Stimulated activated CD8-positive, alpha-beta memory T cell treated with anti-CD3 and anti-CD28 coated beads, Interleukin-7, amount 100 ng/mL, for 48 hours (primary cell): ENCODE data around the gene MRPL17.
"Not testable (repeated sequence)": the region's sequence is repeated elsewhere in the genome, so short reads cannot be mapped to it uniquely, and the experiment has no call there.

Source experiments
- DNase-seq, 2 donors: peaks; one replicate each; pipeline ENCODE4 v3.0.0-alpha.2; 2020; ENCODE audit warnings: low read depth in 1 of 2; ENCODE audit errors: extremely low read depth in 1 of 2

Gene MRPL17

GRCh38 chr11:6684068-6684467, 928 bp upstream of the MRPL17 start:
- DNase-seq: not testable (repeated sequence)

DNA sequence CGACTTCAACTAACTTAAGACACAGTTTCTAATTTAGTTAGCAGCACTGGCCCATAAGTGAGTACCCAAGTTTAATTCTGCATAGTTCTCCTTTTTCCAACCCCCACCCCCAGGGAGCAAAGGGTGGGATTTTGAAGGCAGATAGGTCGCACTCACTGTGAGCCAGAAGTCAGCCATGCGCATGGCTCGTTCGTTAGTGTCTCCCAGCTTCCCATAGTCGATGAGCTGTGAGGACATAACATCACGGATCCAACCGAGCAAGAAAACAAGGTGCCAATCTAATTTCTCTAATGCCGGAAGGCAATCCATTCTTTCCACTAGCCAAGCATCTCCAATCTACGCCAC, 577 bp downstream of the MRPL17 start:
- no peak for DNase-seq

- DNase-seq: no peak
Measured at GRCh38 chr11:6681949-6682348, 1.2 kb downstream of the MRPL17 start.

- DNase-seq: no peak
Measured at GRCh38 chr11:6681505-6681904, 1.6 kb downstream of the MRPL17 start.

DNA sequence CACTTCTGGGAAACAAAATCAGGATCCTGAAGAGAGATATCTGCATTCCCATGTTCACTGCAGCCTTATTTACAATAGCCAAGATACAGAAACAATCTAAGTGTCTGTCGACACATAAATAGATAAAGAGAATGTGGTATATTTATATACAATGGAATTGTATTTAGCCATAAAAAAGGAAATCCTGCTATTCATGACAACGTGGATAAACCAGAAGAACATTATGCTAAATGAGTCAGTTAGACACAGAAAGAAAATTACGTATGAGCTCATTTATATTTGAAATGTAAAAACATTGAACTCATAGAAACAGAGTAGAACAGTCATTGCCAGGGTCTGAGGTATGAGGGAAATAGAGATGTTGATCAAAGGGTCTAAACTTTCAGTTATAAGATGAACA, 6.1 kb downstream of the MRPL17 start:
- DNase-seq: no peak

DNA sequence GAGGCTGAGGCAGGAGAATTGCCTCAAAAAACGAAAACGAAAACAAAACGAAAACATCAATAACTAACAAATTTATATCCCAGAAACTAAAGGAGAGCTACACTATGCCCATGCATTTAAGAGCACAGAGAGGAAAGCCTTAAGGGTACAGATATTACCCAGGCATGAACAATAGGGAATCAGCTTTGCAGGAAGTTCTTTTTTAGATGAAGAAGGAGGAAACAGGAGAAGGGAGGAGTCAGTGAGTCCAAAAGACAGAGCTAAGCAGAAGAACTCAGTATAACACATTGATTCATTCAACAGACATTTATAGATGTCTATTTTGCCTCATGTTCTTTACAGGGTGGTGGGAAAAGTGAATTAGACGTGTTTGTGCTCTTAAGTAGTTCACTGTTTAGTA, 8.3 kb downstream of the MRPL17 start:
- no peak for DNase-seq

- DNase-seq: no peak
Measured at GRCh38 chr11:6674219-6674597, 8.9 kb downstream of the MRPL17 start.

- no peak for DNase-seq
Measured at GRCh38 chr11:6673523-6674218, 9.5 kb downstream of the MRPL17 start.

DNA sequence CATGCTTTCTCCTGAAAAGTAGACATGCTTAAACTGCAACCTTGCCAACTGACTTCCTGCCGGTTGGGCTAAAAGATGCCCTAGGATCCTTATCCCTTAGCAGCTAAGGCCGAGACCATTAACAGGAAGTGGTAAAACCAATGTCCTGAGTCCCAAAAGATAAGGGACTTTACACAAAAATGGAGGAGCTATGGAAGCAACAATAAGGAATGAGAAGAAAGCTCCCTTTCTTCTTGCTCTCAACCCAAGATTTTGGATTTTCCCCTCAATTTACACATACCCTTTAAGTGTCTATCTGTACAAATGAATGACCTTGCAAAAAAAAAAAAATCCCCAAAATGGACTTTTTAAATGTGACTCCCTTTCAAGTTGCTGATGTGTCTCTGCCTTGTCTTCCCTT, 11.1 kb downstream of the MRPL17 start:
- DNase-seq: no peak

- no peak for DNase-seq
Measured at GRCh38 chr11:6670202-6670830, 12.8 kb downstream of the MRPL17 start.

GRCh38 chr11:6667733-6668374, 15.3 kb downstream of the MRPL17 start:
- no peak for DNase-seq

- DNase-seq: no peak
Measured at GRCh38 chr11:6666302-6667183, 16.6 kb downstream of the MRPL17 start.

DNA sequence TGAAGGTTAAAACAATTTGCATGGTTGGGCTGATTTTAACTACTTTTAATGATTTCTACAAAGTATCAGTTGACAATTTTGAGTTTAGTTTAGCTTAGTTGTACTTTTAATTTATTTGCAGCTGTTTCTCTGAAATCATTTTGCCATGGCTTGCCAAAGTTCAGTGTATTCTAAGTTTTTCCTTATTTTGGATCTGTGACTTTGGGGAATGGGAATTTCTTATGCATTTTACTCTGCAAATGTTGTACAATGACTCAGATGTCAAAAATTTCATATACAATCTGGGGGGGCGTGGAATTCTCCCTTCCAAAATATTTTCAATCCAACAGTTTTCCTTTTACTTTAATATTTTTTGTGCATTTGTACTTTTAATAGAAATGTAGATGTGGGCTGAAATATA, 18.6 kb downstream of the MRPL17 start:
- DNase-seq: no peak

DNA sequence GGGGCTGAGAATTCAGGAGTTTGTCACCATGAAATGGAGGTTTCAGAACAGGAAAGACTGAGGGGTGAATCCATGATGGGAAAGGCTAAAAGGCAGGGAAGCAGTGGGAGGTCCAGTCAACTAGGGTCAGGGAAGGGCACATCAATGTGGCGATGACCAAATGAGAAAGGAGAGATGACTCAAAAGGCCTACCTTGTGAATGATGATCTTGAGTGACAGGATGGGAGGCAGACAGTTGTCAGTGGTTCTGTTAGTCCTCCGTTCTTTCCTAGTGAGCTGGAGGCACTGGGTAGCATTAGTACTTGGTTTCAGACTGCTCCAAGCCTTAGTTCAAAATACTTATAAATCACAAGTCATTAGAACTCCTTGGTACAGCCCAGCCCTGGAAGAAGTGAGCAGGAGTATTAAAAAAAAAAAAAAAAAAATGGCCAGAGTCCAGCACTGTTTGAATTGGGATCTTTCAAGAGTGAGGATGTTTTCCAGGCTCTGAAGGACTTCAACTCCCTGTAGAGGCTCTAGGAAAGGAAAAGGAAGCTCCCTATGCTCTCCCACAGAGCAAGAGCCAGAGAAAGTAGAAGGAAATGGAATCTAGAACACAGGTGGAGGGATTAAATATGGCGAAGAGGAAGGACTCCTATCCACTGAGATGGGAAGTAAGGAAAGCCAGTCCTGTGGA, 19.2 kb downstream of the MRPL17 start:
- DNase-seq: no peak

DNA sequence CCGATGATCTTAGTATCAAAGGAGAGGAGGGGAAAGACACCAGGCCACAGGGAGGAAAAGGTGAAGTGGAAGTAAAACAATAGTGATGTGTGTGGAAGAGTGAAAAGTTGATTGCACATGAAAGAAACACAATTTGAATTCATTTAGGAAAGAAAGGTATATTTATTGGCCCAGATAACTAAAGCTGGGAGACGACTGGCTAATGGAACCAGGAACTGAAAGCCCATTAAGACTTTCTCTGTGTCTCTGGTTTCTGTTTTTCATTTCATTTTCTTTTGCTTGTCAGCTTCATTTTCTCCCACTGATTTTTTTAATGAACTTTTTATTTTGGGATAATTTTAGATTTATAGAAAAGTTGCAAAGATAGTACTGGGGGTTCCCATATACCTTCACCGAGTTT, 22.4 kb downstream of the MRPL17 start:
- no peak for DNase-seq

- no peak for DNase-seq
Measured at GRCh38 chr11:6658647-6659046, 24.5 kb downstream of the MRPL17 start.

- no peak for DNase-seq
Measured at GRCh38 chr11:6657346-6657745, 25.8 kb downstream of the MRPL17 start.

DNA sequence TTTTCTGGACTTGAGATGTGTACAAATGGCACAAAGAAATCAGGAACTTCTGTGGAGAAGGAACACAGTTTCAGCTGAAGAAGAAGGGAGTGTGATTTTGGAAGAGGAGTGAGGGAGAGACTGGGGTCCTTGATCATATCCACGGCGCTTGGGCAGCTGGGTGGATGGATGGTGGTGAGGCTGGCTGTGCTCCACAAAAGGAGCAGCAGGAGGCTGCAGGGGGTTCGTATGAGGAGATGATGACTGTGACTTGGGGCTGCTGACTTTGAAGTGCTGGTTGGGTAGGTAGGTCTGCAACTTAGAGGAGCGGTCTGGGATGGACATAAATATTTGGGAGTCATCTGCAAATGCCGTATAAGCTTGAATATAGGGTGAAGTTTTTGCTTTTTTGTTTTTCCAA, 26.2 kb downstream of the MRPL17 start:
- DNase-seq: no peak

GRCh38 chr11:6656584-6656915, 26.6 kb downstream of the MRPL17 start:
- no peak for DNase-seq

DNA sequence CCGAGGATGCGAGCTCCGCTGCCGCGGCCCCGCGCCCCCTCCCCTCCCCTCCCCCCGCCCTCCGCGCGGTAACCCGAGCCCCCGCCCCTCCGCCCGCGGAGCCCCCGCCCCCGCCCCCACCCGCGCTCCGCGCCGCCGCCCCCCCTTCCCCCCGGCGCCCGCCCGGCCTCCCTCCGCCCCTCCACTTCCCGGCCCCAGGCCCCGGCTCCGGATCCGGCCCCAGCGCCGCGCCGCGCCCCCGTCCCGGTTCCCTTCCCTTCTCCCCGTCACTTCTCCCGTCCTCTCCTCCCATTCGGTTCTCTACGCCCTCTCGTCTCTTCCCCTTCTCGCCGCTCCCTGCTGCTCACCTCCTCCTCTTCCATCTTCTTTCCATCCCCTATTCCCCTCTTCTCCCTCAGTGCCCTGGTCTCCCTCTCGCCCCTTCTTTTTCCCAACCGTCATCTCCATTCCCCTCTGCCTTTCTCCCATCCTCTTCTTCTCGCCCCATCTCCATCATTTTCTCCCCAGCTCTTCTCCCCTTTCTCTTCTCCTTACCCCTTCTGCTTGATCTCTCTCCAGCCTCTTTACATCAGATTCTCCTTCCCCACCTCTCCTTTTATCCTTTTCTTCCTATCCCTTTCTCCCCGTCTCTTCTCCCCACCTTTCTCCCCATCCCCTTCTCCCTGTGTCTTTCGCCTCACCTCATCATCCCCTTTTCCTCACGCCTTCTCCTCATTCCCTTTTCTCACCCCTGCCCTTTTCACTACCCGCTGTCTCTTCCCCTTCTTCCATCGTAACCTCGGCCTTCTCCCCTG, 27.2 kb downstream of the MRPL17 start, which contains the start of gene DCHS1:
DCHS1 (minus strand) TSS at position 20 of the 794 bp plus-strand sequence. CDS start 14,196 bp downstream, outside the sequence.
- no peak for DNase-seq
